ENCODE data around the gene FAM216A.
"Not testable (repeated sequence)": the region's sequence is repeated elsewhere in the genome, so short reads cannot be mapped to it uniquely, and the experiment has no call there.

The FAM216A gene

GRCh38 chr12:110436231-110436630, 32.4 kb upstream of the FAM216A start:
- DNase-seq (ENCODE audit: low read depth) = no peak
- TF ChIP-seq CTCF (conservative IDR thresholded peaks at IDR 0.05; ENCODE audit: low read length) = no peak

GRCh38 chr12:110444455-110444854, 24.2 kb upstream of the FAM216A start:
- no peak for DNase-seq (ENCODE audit: low read depth)
- no peak for TF ChIP-seq CTCF (conservative IDR thresholded peaks at IDR 0.05; ENCODE audit: low read length)
- no peak overlapping the region for H3K4me3 ChIP-seq (ENCODE audit: low read length)

More at GRCh38 chr12:110436231-110436630, 32.4 kb upstream of the FAM216A start:
- H3K4me3 ChIP-seq (ENCODE audit: low read length) = no peak overlapping the region

DNA sequence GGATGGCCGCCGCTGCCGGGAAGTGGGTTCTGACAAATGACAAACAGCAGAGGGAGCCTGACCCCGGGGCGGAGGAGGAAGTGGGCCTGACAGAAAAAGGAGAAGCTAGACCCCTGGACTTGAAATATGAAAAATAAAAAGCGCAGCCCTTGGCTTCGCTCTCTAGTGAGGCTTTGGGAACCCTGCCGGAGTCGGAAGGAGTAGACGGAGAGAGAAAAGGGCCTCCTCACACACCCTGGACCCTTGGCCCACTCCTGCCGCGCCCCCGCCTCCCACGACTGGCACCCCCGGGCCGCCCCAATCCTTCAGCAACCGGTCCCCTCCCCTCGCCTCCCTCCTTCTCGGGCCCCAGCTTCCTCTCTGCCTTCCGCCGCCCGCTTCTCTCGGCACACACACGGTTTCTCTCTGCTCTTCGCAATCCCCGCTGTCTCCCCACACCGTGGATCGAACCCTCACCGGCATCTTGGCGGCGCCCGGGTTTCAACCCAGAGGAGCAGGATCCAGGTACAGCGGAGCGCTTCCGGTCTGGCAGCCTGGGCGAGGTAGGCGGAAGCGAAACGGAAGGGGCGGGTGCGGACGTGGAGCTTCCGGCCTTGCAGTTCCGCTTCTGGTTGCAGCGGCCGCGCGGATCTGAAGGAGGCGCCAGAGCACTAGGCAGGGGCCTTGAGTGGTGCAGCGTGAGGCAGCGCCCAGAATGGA, 18.7 kb upstream of the FAM216A start, which contains the start of gene ARPC3:
Gene ARPC3 (minus strand): TSS at position 539 of the 699 bp plus-strand sequence. CDS start 77 bp downstream, at position 462.
- peak; percentile 77 for TF ChIP-seq CTCF (conservative IDR thresholded peaks at IDR 0.05; ENCODE audit: low read length)
- H3K4me3 ChIP-seq (ENCODE audit: low read length) = peak within 1 kb of the TSS; percentile 95
- DNase-seq (ENCODE audit: low read depth) = peak; percentile 94

DNA sequence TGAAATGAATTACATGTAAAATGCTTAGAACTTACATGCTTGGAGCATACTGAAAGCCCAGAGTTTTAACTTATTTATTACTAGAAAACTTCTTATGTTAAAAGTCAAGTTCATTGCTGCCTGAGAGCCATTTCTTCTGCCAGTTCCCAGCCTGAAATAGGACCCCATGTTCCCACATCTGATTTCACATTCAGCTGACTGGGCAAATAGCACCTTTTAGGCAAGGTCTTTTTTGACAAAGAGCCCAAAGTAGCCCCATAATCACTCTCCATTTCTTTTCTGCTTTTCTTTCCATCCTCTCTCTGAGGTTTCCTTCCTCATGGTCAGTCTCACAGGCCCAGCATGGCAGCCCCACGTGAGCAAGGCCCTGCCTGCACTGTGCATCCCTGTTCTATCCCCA, 17.4 kb upstream of the FAM216A start:
- TF ChIP-seq CTCF (conservative IDR thresholded peaks at IDR 0.05; ENCODE audit: low read length) = no peak
- H3K4me3 ChIP-seq (ENCODE audit: low read length) = no peak overlapping the region
- no peak for DNase-seq (ENCODE audit: low read depth)

DNA sequence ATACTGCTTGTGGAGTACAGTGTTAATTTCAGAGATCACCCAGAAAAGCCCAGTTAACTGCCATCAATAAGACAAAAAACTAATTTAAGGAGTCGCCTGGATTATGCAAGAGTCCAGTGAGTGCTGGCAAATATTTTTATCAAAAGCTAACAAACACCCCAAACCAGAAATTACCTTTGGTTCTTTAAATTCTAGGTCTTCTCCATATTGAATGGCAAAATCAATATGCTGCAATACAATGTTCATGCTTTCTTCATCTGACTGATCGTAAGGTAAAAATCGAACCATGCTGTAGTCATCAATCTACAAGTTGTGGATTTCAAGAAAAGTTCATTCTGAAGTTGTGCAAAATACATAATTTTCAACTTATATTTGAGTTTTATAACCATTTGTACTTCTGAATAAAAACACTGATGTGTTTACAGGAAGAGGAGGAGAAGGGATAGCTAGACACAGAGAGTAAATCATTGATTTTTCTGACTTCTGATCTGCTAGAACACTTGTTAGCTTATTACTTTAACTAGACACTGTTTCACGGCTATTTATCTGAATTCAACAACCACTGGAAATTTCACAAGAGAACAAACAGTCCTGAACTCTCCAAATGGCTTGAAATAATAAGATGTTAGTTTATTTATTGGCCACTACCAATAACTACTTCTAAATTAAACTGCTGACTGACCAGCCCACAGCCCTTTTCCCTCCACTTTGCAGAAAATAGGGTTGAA, 14.9 kb upstream of the FAM216A start:
- no peak overlapping the region for H3K4me3 ChIP-seq (ENCODE audit: low read length)
- no peak for DNase-seq (ENCODE audit: low read depth)
- TF ChIP-seq CTCF (conservative IDR thresholded peaks at IDR 0.05; ENCODE audit: low read length) = no peak

DNA sequence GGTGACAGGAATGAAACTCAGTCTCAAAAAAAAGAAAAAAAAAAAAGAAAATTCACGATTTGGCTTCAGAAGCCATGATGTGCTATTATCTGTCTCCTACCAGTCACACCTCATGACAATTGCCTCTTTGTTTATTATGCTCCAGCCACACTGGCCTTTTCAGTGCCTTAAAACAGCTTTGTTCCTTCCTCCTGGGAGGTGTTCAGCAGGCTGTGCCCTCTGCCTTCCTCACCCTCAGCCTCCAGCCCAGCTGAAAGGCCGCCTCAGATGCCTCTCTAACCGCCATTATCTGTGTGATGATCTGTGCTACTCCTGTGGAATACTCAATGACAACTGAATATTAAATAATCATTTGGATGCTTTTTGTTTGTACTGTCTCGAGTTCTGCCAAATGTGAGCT, 9.9 kb upstream of the FAM216A start:
- TF ChIP-seq CTCF (conservative IDR thresholded peaks at IDR 0.05; ENCODE audit: low read length) = no peak
- H3K4me3 ChIP-seq (ENCODE audit: low read length) = no peak overlapping the region
- no peak for DNase-seq (ENCODE audit: low read depth)

GRCh38 chr12:110461189-110461588, 7.5 kb upstream of the FAM216A start:
- not testable (repeated sequence) for H3K4me3 ChIP-seq (ENCODE audit: low read length); DNase-seq (ENCODE audit: low read depth)
